ENCODE measurements around the gene LEUTX. TPM values are rescaled to one million over a fixed set of nuclear protein-coding genes. Genes with fewer than 3 reads are reported as not detected.
A peak's percentile ranks its signal among the peaks of the same experiment; 100 is the strongest.

Gene LEUTX
- total RNA-seq, 1 experiment from 2014 or later = not detected

- POLR2A ChIA-PET = interaction anchor here (0.5 to 0.9 kb wide), 6 partner anchors 16 to 577 kb away, joined by 3 to 8 read pairs (median 4); partner anchors contain the start of gene DYRK1B
- ATAC-seq (no peak), DNase-seq (ENCODE audit: low read depth, low spot score) (no peak)
- intact Hi-C loops (cut with micrococcal nuclease; ENCODE audit: unreplicated experiment) = no loop called here
- Histone ChIP-seq H3K4me1 (ENCODE audit: control insufficient read depth, insufficient read depth, low read length) (peaks cover 8% of the 10 kb centered on the region), H3K27ac (ENCODE audit: low read length) (no peak overlapping the region), H3K36me3 (ENCODE audit: control insufficient read depth, insufficient read depth, low read length) (no peaks in the 10 kb centered on the region), H3K4me3 (ENCODE audit: low read depth in 2 of 2, low read length in 2 of 2) (no peak overlapping the region), H3K9me3 (ENCODE audit: control insufficient read depth, insufficient read depth, low read depth, low read length) (peaks cover 20% of the 10 kb centered on the region; the same call in 1 of the 2 replicates), H3K27me3 (ENCODE audit: control insufficient read depth, insufficient read depth, low read length) (peaks cover 43% of the 10 kb centered on the region)
- CTCF ChIA-PET = interaction anchor here (0.5 to 7.7 kb wide), 10 partner anchors 12 to 517 kb away, joined by 3 to 188 read pairs (median 4); partner anchors contain the start of gene PSMC4
- no TSS peak for BruUV-seq (replicated peaks)
- no peak for TF ChIP-seq CTCF (IDR thresholded peaks at IDR 0.05)
- no peak for TF ChIP-seq REST (IDR thresholded peaks at IDR 0.05; ENCODE audit: insufficient read depth in 1 of 2, low read depth in 2 of 2, low read length in 1 of 2)
- TF ChIP-seq TCF7L2 (IDR thresholded peaks at IDR 0.05; ENCODE audit: low read depth, low read length) = no peak
- no peak for TF ChIP-seq POLR2AphosphoS5 (IDR thresholded peaks at IDR 0.05; ENCODE audit: low read depth, low read length)
- TF ChIP-seq SIN3A (IDR thresholded peaks at IDR 0.05; ENCODE audit: borderline replicate concordance, insufficient read depth, low read depth, low read length) = no peak
- in situ Hi-C loops (cut with HindIII; ENCODE audit: low pct_unique_long_range_greater_than_20kb, low sequenced_read_pairs) = loop anchor here (10.0 to 25.0 kb wide), 3 partner anchors 1001 to 1263 kb away; partner anchors contain the start of gene LGALS7B
Measured at GRCh38 chr19:39788244-39788643, 9.6 kb downstream of the LEUTX start.

- no peak for TF ChIP-seq TCF7L2 (IDR thresholded peaks at IDR 0.05; ENCODE audit: low read depth, low read length)
- TF ChIP-seq POLR2AphosphoS5 (IDR thresholded peaks at IDR 0.05; ENCODE audit: low read depth, low read length) = no peak
- no peak for TF ChIP-seq SIN3A (IDR thresholded peaks at IDR 0.05; ENCODE audit: borderline replicate concordance, insufficient read depth, low read depth, low read length)
- no peak for TF ChIP-seq CTCF (IDR thresholded peaks at IDR 0.05)
- no peak for TF ChIP-seq REST (IDR thresholded peaks at IDR 0.05; ENCODE audit: insufficient read depth in 1 of 2, low read depth in 2 of 2, low read length in 1 of 2)
- Histone ChIP-seq H3K4me3 (ENCODE audit: low read depth in 2 of 2, low read length in 2 of 2) (peak overlapping the region; percentile 29 to 42), H3K4me1 (ENCODE audit: control insufficient read depth, insufficient read depth, low read length) (peaks cover 13% of the 10 kb centered on the region), H3K36me3 (ENCODE audit: control insufficient read depth, insufficient read depth, low read length) (no peaks in the 10 kb centered on the region), H3K9me3 (ENCODE audit: control insufficient read depth, insufficient read depth, low read depth, low read length) (peaks cover 11% of the 10 kb centered on the region; the same call in 1 of the 2 replicates), H3K27ac (ENCODE audit: low read length) (no peak overlapping the region), H3K27me3 (ENCODE audit: control insufficient read depth, insufficient read depth, low read length) (peaks cover 29% of the 10 kb centered on the region)
- DNase-seq (ENCODE audit: low read depth, low spot score) (peak; percentile 100), ATAC-seq (peak; percentile 98)
- POLR2A ChIA-PET = interaction anchor here (0.5 to 4.3 kb wide), 26 partner anchors 9 to 744 kb away, joined by 3 to 47 read pairs (median 4); partner anchors contain the start of genes DYRK1B, FBL, LRFN1 and MED29
- intact Hi-C loops (cut with micrococcal nuclease; ENCODE audit: unreplicated experiment) = loop anchor here (1.0 to 5.0 kb wide), 6 partner anchors 31 to 831 kb away; partner anchors contain the start of gene PSMC4
- CTCF ChIA-PET = interaction anchor here (0.5 to 9.2 kb wide), 118 partner anchors 12 to 1159 kb away, joined by 3 to 357 read pairs (median 5); partner anchors contain the start of genes DYRK1B, EID2B, FBL and FBXO17
- in situ Hi-C loops (cut with HindIII; ENCODE audit: low pct_unique_long_range_greater_than_20kb, low sequenced_read_pairs) = loop anchor here (25.0 kb wide), 2 partner anchors 1006 to 1131 kb away; partner anchors contain the start of gene LGALS7B
- BruUV-seq (replicated peaks) = no TSS peak
Measured at GRCh38 chr19:39792999-39793546, 14.4 kb downstream of the LEUTX start.

All from Panc1 (cell line).